ENCODE results near the gene HCK.

The HCK gene

GRCh38 chr20:32072168-32072750 lies 20.2 kb downstream of the HCK start:
- TF ChIP-seq CTCF (IDR thresholded peaks at IDR 0.05; ENCODE audit: unreplicated experiment in 3 of 3) = no peak
- H3K9me3 Mint-ChIP-seq = no peaks in the 10 kb centered on the region
- no peak overlapping the region for H3K4me3 Mint-ChIP-seq
- no peak overlapping the region for H3K27ac Mint-ChIP-seq
- no peaks in the 10 kb centered on the region for H3K36me3 Mint-ChIP-seq (ENCODE audit: low read depth)
- H3K4me1 Mint-ChIP-seq = no peaks in the 10 kb centered on the region
- peaks cover 16% of the 10 kb centered on the region for H3K27me3 Mint-ChIP-seq (ENCODE audit: low read depth)

GRCh38 chr20:32075534-32075933 lies 23.5 kb downstream of the HCK start:
- Mint-ChIP-seq H3K4me3 (no peak overlapping the region), H3K27me3 (ENCODE audit: low read depth) (peaks cover 19% of the 10 kb centered on the region), H3K27ac (no peak overlapping the region), H3K9me3 (no peaks in the 10 kb centered on the region), H3K4me1 (no peaks in the 10 kb centered on the region), H3K36me3 (ENCODE audit: low read depth) (no peaks in the 10 kb centered on the region)
- no peak for TF ChIP-seq CTCF (IDR thresholded peaks at IDR 0.05; ENCODE audit: unreplicated experiment in 3 of 3)

DNA sequence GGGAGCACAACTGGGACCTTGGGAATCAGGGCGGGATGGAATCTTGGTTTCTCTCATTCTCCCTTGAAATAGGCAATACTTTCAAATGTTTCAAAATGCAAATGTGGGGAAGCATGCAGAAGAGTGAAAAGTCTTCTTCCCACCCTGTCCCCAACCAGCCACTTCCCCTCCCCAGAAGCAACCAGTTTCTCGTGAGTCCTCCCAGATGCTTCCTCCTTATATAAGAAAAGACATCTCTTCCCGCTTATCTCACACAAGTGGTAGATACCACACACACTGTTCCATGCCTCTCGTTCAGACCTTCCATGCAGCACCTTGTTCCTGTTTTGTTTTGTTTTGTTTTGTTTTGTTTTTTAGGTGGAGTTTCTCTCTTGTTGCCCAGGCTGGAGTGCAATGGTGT lies 25.1 kb downstream of the HCK start:
- Mint-ChIP-seq H3K4me1 (no peaks in the 10 kb centered on the region), H3K27me3 (ENCODE audit: low read depth) (peaks cover 19% of the 10 kb centered on the region), H3K9me3 (no peaks in the 10 kb centered on the region), H3K4me3 (no peak overlapping the region), H3K27ac (no peak overlapping the region), H3K36me3 (ENCODE audit: low read depth) (no peaks in the 10 kb centered on the region)
- TF ChIP-seq CTCF (IDR thresholded peaks at IDR 0.05; ENCODE audit: unreplicated experiment in 3 of 3) = no peak

DNA sequence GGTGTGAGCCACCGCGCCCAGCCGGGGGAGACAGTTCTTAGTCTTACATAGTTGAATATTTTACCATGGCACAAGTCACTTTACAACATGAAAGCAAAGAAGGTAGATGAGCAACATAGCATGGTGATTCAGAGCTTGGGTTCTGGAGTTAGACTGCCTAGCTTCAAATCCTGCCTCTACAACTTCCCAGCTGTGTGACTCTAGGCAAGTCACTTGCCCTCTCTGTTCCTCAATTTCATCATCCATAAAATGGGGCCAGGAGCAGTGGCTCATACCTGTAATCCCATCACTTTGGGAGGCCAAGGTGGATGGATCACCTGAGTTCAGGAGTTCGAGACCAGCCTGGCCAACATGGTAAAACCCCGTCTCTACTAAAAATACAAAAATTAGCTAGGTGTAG lies 26.3 kb downstream of the HCK start:
- Mint-ChIP-seq H3K4me3 (no peak overlapping the region), H3K9me3 (no peaks in the 10 kb centered on the region), H3K27me3 (ENCODE audit: low read depth) (peaks cover 19% of the 10 kb centered on the region), H3K4me1 (no peaks in the 10 kb centered on the region), H3K27ac (no peak overlapping the region), H3K36me3 (ENCODE audit: low read depth) (no peaks in the 10 kb centered on the region)
- TF ChIP-seq CTCF (IDR thresholded peaks at IDR 0.05; ENCODE audit: unreplicated experiment in 3 of 3) = no peak

DNA sequence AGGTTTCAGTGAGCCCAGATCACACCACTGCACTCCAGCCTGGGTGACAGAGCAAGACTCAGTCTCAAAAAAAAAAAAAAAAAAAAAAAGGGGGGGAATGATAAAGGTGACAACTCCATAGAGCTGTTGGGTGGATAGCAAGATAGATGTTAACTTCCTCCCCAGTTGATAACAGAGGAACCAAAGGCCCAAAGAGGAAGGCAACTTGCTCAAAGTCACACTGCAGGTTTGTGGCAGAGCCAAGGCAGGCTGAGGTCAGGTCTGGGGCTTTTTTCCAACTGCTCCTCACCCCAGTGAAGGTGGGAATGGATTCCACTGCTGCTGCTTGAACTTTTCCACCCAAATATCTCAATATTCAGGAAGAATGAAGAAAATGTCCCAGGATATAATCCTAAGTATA lies 26.7 kb downstream of the HCK start:
- Mint-ChIP-seq H3K4me3 (no peak overlapping the region), H3K9me3 (no peaks in the 10 kb centered on the region), H3K4me1 (no peaks in the 10 kb centered on the region), H3K27ac (no peak overlapping the region), H3K36me3 (ENCODE audit: low read depth) (no peaks in the 10 kb centered on the region), H3K27me3 (ENCODE audit: low read depth) (peaks cover 19% of the 10 kb centered on the region)
- TF ChIP-seq CTCF (IDR thresholded peaks at IDR 0.05; ENCODE audit: unreplicated experiment in 3 of 3) = no peak

- H3K4me3 Mint-ChIP-seq = no peak overlapping the region
These were observed 27.6 kb downstream of the HCK start for GRCh38 chr20:32079655-32080109.

More at GRCh38 chr20:32079655-32080109, 27.6 kb downstream of the HCK start:
- no peak for TF ChIP-seq CTCF (IDR thresholded peaks at IDR 0.05; ENCODE audit: unreplicated experiment in 3 of 3)
- peaks cover 19% of the 10 kb centered on the region for H3K27me3 Mint-ChIP-seq (ENCODE audit: low read depth)
- H3K27ac Mint-ChIP-seq = no peak overlapping the region
- H3K9me3 Mint-ChIP-seq = no peaks in the 10 kb centered on the region
- no peaks in the 10 kb centered on the region for H3K4me1 Mint-ChIP-seq
- no peaks in the 10 kb centered on the region for H3K36me3 Mint-ChIP-seq (ENCODE audit: low read depth)
